ENCODE measurements around the gene APOE. TPM values are rescaled to one million over a fixed set of nuclear protein-coding genes. Genes with fewer than 3 reads are reported as not detected.

Gene APOE
- total and polyA plus RNA-seq, 9 of the 15 experiments (the other 6 are each of a cell fraction or from before 2014, with no cell fraction given): 0.14 to 180 (median 58.1) TPM; not detected in 1

DNA sequence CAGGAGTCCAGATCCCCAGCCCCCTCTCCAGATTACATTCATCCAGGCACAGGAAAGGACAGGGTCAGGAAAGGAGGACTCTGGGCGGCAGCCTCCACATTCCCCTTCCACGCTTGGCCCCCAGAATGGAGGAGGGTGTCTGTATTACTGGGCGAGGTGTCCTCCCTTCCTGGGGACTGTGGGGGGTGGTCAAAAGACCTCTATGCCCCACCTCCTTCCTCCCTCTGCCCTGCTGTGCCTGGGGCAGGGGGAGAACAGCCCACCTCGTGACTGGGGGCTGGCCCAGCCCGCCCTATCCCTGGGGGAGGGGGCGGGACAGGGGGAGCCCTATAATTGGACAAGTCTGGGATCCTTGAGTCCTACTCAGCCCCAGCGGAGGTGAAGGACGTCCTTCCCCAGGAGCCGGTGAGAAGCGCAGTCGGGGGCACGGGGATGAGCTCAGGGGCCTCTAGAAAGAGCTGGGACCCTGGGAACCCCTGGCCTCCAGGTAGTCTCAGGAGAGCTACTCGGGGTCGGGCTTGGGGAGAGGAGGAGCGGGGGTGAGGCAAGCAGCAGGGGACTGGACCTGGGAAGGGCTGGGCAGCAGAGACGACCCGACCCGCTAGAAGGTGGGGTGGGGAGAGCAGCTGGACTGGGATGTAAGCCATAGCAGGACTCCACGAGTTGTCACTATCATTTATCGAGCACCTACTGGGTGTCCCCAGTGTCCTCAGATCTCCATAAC lies at the start of gene APOE (continued):
- TF ChIP-seq HDGF (IDR thresholded peaks at IDR 0.05): no peak
- TF ChIP-seq ZFX (CRISPR knock-in tag; IDR thresholded peaks at IDR 0.05): no peak
- no peak for TF ChIP-seq ERF (CRISPR knock-in tag; IDR thresholded peaks at IDR 0.05)
- peak; percentile 30 for TF ChIP-seq CHD1 (IDR thresholded peaks at IDR 0.05; ENCODE audit: low read length)
- TF ChIP-seq SRSF7 (optimal IDR thresholded peaks at IDR 0.05; ENCODE audit: low read depth, low read length): no peak
- no peak for TF ChIP-seq CCAR2 (IDR thresholded peaks at IDR 0.05; ENCODE audit: low read depth, low read length)
- TF ChIP-seq CREM (IDR thresholded peaks at IDR 0.05; ENCODE audit: low read depth): no peak
- TF ChIP-seq, protein P1, sequence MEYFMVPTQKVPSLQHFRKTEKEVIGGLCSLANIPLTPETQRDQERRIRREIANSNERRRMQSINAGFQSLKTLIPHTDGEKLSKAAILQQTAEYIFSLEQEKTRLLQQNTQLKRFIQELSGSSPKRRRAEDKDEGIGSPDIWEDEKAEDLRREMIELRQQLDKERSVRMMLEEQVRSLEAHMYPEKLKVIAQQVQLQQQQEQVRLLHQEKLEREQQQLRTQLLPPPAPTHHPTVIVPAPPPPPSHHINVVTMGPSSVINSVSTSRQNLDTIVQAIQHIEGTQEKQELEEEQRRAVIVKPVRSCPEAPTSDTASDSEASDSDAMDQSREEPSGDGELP (CRISPR knock-in tag; IDR thresholded peaks at IDR 0.05; ENCODE audit: borderline replicate concordance): peak; percentile 18; the same call in 1 of the 2 replicates
- TF ChIP-seq MEF2D (tag; conservative IDR thresholded peaks at IDR 0.05; ENCODE audit: low read depth): no peak
- no peak for TF ChIP-seq ZNF41 (CRISPR knock-in tag; conservative IDR thresholded peaks at IDR 0.05)
- no peak for TF ChIP-seq ZNF695 (CRISPR knock-in tag; IDR thresholded peaks at IDR 0.05)
- no peak for TF ChIP-seq SRSF3 (IDR thresholded peaks at IDR 0.05; ENCODE audit: insufficient read depth, low read length)
- TF ChIP-seq, protein P2, sequence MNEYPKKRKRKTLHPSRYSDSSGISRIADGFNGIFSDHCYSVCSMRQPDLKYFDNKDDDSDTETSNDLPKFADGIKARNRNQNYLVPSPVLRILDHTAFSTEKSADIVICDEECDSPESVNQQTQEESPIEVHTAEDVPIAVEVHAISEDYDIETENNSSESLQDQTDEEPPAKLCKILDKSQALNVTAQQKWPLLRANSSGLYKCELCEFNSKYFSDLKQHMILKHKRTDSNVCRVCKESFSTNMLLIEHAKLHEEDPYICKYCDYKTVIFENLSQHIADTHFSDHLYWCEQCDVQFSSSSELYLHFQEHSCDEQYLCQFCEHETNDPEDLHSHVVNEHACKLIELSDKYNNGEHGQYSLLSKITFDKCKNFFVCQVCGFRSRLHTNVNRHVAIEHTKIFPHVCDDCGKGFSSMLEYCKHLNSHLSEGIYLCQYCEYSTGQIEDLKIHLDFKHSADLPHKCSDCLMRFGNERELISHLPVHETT (CRISPR knock-in tag; conservative IDR thresholded peaks at IDR 0.05 in 1 of 2, IDR thresholded peaks at IDR 0.05 in 1 of 2): no peak
- peak; percentile 23 for TF ChIP-seq POLR2B (IDR thresholded peaks at IDR 0.05; ENCODE audit: low read depth, partially characterized antibody)
- TF ChIP-seq ZNF431 (CRISPR knock-in tag; IDR thresholded peaks at IDR 0.05): no peak
- TF ChIP-seq ZNF263 (CRISPR knock-in tag; IDR thresholded peaks at IDR 0.05; ENCODE audit: borderline replicate concordance): peak; percentile 21; the same call in 1 of the 2 replicates
- TF ChIP-seq ARID2 (IDR thresholded peaks at IDR 0.05): no peak
- TF ChIP-seq HDAC3 (IDR thresholded peaks at IDR 0.05; ENCODE audit: borderline replicate concordance, partially characterized antibody): no peak
- TF ChIP-seq WHSC1 (IDR thresholded peaks at IDR 0.05; ENCODE audit: low read length): no peak
- TF ChIP-seq PCBP2 (IDR thresholded peaks at IDR 0.05; ENCODE audit: low read depth, low read length, poor library complexity, severe bottlenecking): no peak
- TF ChIP-seq, protein P3, sequence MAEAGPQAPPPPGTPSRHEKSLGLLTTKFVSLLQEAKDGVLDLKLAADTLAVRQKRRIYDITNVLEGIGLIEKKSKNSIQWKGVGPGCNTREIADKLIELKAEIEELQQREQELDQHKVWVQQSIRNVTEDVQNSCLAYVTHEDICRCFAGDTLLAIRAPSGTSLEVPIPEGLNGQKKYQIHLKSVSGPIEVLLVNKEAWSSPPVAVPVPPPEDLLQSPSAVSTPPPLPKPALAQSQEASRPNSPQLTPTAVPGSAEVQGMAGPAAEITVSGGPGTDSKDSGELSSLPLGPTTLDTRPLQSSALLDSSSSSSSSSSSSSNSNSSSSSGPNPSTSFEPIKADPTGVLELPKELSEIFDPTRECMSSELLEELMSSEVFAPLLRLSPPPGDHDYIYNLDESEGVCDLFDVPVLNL (CRISPR knock-in tag; IDR thresholded peaks at IDR 0.05; ENCODE audit: low read depth): no peak
- TF ChIP-seq CREBBP (IDR thresholded peaks at IDR 0.05; ENCODE audit: low read depth, low read length): no peak
- TF ChIP-seq SRF (CRISPR knock-in tag; IDR thresholded peaks at IDR 0.05): no peak
- TF ChIP-seq, protein P4, sequence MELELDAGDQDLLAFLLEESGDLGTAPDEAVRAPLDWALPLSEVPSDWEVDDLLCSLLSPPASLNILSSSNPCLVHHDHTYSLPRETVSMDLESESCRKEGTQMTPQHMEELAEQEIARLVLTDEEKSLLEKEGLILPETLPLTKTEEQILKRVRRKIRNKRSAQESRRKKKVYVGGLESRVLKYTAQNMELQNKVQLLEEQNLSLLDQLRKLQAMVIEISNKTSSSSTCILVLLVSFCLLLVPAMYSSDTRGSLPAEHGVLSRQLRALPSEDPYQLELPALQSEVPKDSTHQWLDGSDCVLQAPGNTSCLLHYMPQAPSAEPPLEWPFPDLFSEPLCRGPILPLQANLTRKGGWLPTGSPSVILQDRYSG (tag; conservative IDR thresholded peaks at IDR 0.05; ENCODE audit: low read depth): no peak
- no peak for TF ChIP-seq SMAD4 (CRISPR knock-in tag; conservative IDR thresholded peaks at IDR 0.05)
